ENCODE measurements around the gene CETN3.

CETN3 gene

GRCh38 chr5:90384389-90384788 is 25.2 kb downstream of the CETN3 start:
- Histone ChIP-seq H3K27ac (ENCODE audit: low read length, poor library complexity, severe bottlenecking) (no peak overlapping the region), H3K9me3 (ENCODE audit: control insufficient read depth, low read length) (no peaks in the 10 kb centered on the region), H3K27me3 (ENCODE audit: control insufficient read depth in 1 of 2, insufficient read depth in 1 of 2, low read length in 2 of 2) (no peaks in the 10 kb centered on the region), H3K4me2 (ENCODE audit: low read length, poor library complexity, severe bottlenecking) (no peak overlapping the region), H3K4me3 (ENCODE audit: insufficient read depth in 1 of 2, low read depth in 1 of 2, low read length in 2 of 2) (no peak overlapping the region), H3K18ac (ENCODE audit: low read depth in 1 of 2, low read length in 2 of 2) (no peak overlapping the region), H4K91ac (ENCODE audit: low read length) (no peak overlapping the region), H3K36me3 (ENCODE audit: control insufficient read depth in 1 of 2, insufficient read depth in 2 of 2, low read depth in 1 of 2, low read length in 2 of 2) (no peaks in the 10 kb centered on the region), H3K4ac (ENCODE audit: low read depth in 1 of 2, low read length in 2 of 2) (no peak overlapping the region), H2BK120ac (ENCODE audit: low read depth, low read length) (no peak overlapping the region), H3K9ac (ENCODE audit: low read length) (no peak overlapping the region), H2AFZ (ENCODE audit: low read depth, low read length) (no peak overlapping the region), H4K8ac (ENCODE audit: low read length) (no peak overlapping the region), H2BK15ac (ENCODE audit: low read depth, poor library complexity, severe bottlenecking) (no peak overlapping the region), H3K23ac (ENCODE audit: low read length in 2 of 2) (no peak overlapping the region), H3K14ac (ENCODE audit: low read length in 2 of 2) (no peak overlapping the region), H3K79me1 (replicated peaks; ENCODE audit: low read length, poor library complexity, severe bottlenecking) (no peaks in the 10 kb centered on the region), H2BK12ac (ENCODE audit: low read length in 2 of 2) (no peak overlapping the region), H2BK5ac (ENCODE audit: low read depth, low read length, poor library complexity, severe bottlenecking) (no peak overlapping the region), H3K4me1 (ENCODE audit: control insufficient read depth, insufficient read depth, low read depth, low read length) (no peaks in the 10 kb centered on the region), H2AK5ac (ENCODE audit: low read length, severe bottlenecking) (no peak overlapping the region)
- no peak for DNase-seq
- no CpG with 5 or more reads among the region's 1 CpG for WGBS

GRCh38 chr5:90383903-90384302 is 25.7 kb downstream of the CETN3 start:
- no peaks in the 10 kb centered on the region for H3K79me1 ChIP-seq (replicated peaks; ENCODE audit: low read length, poor library complexity, severe bottlenecking)
- no peak overlapping the region for H4K91ac ChIP-seq (ENCODE audit: low read length)
- H2BK12ac ChIP-seq (ENCODE audit: low read length in 2 of 2), result no peak overlapping the region
- H2BK15ac ChIP-seq (ENCODE audit: low read depth, poor library complexity, severe bottlenecking), result no peak overlapping the region
- H3K4me2 ChIP-seq (ENCODE audit: low read length, poor library complexity, severe bottlenecking), result no peak overlapping the region
- no peak overlapping the region for H3K27ac ChIP-seq (ENCODE audit: low read length, poor library complexity, severe bottlenecking)
- no peak overlapping the region for H3K23ac ChIP-seq (ENCODE audit: low read length in 2 of 2)
- H3K9me3 ChIP-seq (ENCODE audit: control insufficient read depth, low read length), result no peaks in the 10 kb centered on the region
- H2BK120ac ChIP-seq (ENCODE audit: low read depth, low read length), result no peak overlapping the region
- no peak overlapping the region for H3K14ac ChIP-seq (ENCODE audit: low read length in 2 of 2)
- no CpG with 5 or more reads among the region's 2 CpGs for WGBS
- no peak overlapping the region for H2AK5ac ChIP-seq (ENCODE audit: low read length, severe bottlenecking)
- no peak overlapping the region for H4K8ac ChIP-seq (ENCODE audit: low read length)
- no peaks in the 10 kb centered on the region for H3K27me3 ChIP-seq (ENCODE audit: control insufficient read depth in 1 of 2, insufficient read depth in 1 of 2, low read length in 2 of 2)
- H2AFZ ChIP-seq (ENCODE audit: low read depth, low read length), result no peak overlapping the region
- no peak overlapping the region for H2BK5ac ChIP-seq (ENCODE audit: low read depth, low read length, poor library complexity, severe bottlenecking)
- H3K36me3 ChIP-seq (ENCODE audit: control insufficient read depth in 1 of 2, insufficient read depth in 2 of 2, low read depth in 1 of 2, low read length in 2 of 2), result no peaks in the 10 kb centered on the region
- H3K4me1 ChIP-seq (ENCODE audit: control insufficient read depth, insufficient read depth, low read depth, low read length), result no peaks in the 10 kb centered on the region
- no peak overlapping the region for H3K4me3 ChIP-seq (ENCODE audit: insufficient read depth in 1 of 2, low read depth in 1 of 2, low read length in 2 of 2)
- H3K4ac ChIP-seq (ENCODE audit: low read depth in 1 of 2, low read length in 2 of 2), result no peak overlapping the region
- no peak overlapping the region for H3K18ac ChIP-seq (ENCODE audit: low read depth in 1 of 2, low read length in 2 of 2)
- DNase-seq, result no peak
- no peak overlapping the region for H3K9ac ChIP-seq (ENCODE audit: low read length)

GRCh38 chr5:90381213-90381929 is 28.2 kb downstream of the CETN3 start:
- Histone ChIP-seq H3K9ac (ENCODE audit: low read length) (no peak overlapping the region), H2AK5ac (ENCODE audit: low read length, severe bottlenecking) (no peak overlapping the region), H2BK15ac (ENCODE audit: low read depth, poor library complexity, severe bottlenecking) (no peak overlapping the region), H3K9me3 (ENCODE audit: control insufficient read depth, low read length) (no peaks in the 10 kb centered on the region), H3K36me3 (ENCODE audit: control insufficient read depth in 1 of 2, insufficient read depth in 2 of 2, low read depth in 1 of 2, low read length in 2 of 2) (no peaks in the 10 kb centered on the region), H3K4me2 (ENCODE audit: low read length, poor library complexity, severe bottlenecking) (no peak overlapping the region), H4K8ac (ENCODE audit: low read length) (no peak overlapping the region), H2BK12ac (ENCODE audit: low read length in 2 of 2) (no peak overlapping the region), H2BK5ac (ENCODE audit: low read depth, low read length, poor library complexity, severe bottlenecking) (no peak overlapping the region), H3K4ac (ENCODE audit: low read depth in 1 of 2, low read length in 2 of 2) (no peak overlapping the region), H3K14ac (ENCODE audit: low read length in 2 of 2) (no peak overlapping the region), H3K27me3 (ENCODE audit: control insufficient read depth in 1 of 2, insufficient read depth in 1 of 2, low read length in 2 of 2) (no peaks in the 10 kb centered on the region), H3K23ac (ENCODE audit: low read length in 2 of 2) (no peak overlapping the region), H3K18ac (ENCODE audit: low read depth in 1 of 2, low read length in 2 of 2) (no peak overlapping the region), H3K27ac (ENCODE audit: low read length, poor library complexity, severe bottlenecking) (no peak overlapping the region), H2AFZ (ENCODE audit: low read depth, low read length) (no peak overlapping the region), H4K91ac (ENCODE audit: low read length) (no peak overlapping the region), H3K4me1 (ENCODE audit: control insufficient read depth, insufficient read depth, low read depth, low read length) (no peaks in the 10 kb centered on the region), H3K4me3 (ENCODE audit: insufficient read depth in 1 of 2, low read depth in 1 of 2, low read length in 2 of 2) (no peak overlapping the region), H3K79me1 (replicated peaks; ENCODE audit: low read length, poor library complexity, severe bottlenecking) (no peaks in the 10 kb centered on the region), H2BK120ac (ENCODE audit: low read depth, low read length) (no peak overlapping the region)
- DNase-seq, result no peak
- 92% methylated on average over 5 of the region's 6 CpGs for WGBS

GRCh38 chr5:90379652-90380051 is 29.9 kb downstream of the CETN3 start:
- Histone ChIP-seq H4K8ac (ENCODE audit: low read length) (no peak overlapping the region), H2BK15ac (ENCODE audit: low read depth, poor library complexity, severe bottlenecking) (no peak overlapping the region), H3K36me3 (ENCODE audit: control insufficient read depth in 1 of 2, insufficient read depth in 2 of 2, low read depth in 1 of 2, low read length in 2 of 2) (no peaks in the 10 kb centered on the region), H4K91ac (ENCODE audit: low read length) (no peak overlapping the region), H3K4ac (ENCODE audit: low read depth in 1 of 2, low read length in 2 of 2) (no peak overlapping the region), H3K4me2 (ENCODE audit: low read length, poor library complexity, severe bottlenecking) (no peak overlapping the region), H3K27ac (ENCODE audit: low read length, poor library complexity, severe bottlenecking) (no peak overlapping the region), H3K4me3 (ENCODE audit: insufficient read depth in 1 of 2, low read depth in 1 of 2, low read length in 2 of 2) (no peak overlapping the region), H2BK12ac (ENCODE audit: low read length in 2 of 2) (no peak overlapping the region), H3K14ac (ENCODE audit: low read length in 2 of 2) (no peak overlapping the region), H3K79me1 (replicated peaks; ENCODE audit: low read length, poor library complexity, severe bottlenecking) (no peaks in the 10 kb centered on the region), H3K4me1 (ENCODE audit: control insufficient read depth, insufficient read depth, low read depth, low read length) (no peaks in the 10 kb centered on the region), H2BK120ac (ENCODE audit: low read depth, low read length) (no peak overlapping the region), H3K9me3 (ENCODE audit: control insufficient read depth, low read length) (peaks cover 11% of the 10 kb centered on the region), H2AFZ (ENCODE audit: low read depth, low read length) (no peak overlapping the region), H2BK5ac (ENCODE audit: low read depth, low read length, poor library complexity, severe bottlenecking) (no peak overlapping the region), H3K23ac (ENCODE audit: low read length in 2 of 2) (no peak overlapping the region), H2AK5ac (ENCODE audit: low read length, severe bottlenecking) (no peak overlapping the region), H3K9ac (ENCODE audit: low read length) (no peak overlapping the region), H3K18ac (ENCODE audit: low read depth in 1 of 2, low read length in 2 of 2) (no peak overlapping the region), H3K27me3 (ENCODE audit: control insufficient read depth in 1 of 2, insufficient read depth in 1 of 2, low read length in 2 of 2) (no peaks in the 10 kb centered on the region)
- 81% methylated on average over 2 of the region's 2 CpGs for WGBS
- no peak for DNase-seq
